GM18951 (cell line): ENCODE results near the gene TGFA.

ENCODE experiments used
- POLR2A ChIP-seq: IDR thresholded peaks from 4 replicates; pipeline ENCODE4 v1.6.1; 2011; ENCODE audit warnings: mild to moderate bottlenecking; ENCODE audit not compliant: insufficient read length, insufficient read depth; ENCODE audit errors: extremely low read depth
- in situ Hi-C: fragments of 300-500 bp; cut with MboI; formaldehyde crosslinking; loops from one replicate; pipeline ENCODE4 v1.12.0; 2022; ENCODE audit warnings: low sequenced_read_pairs, mixed read lengths, inconsistent platforms; ENCODE audit not compliant: unreplicated experiment

The TGFA gene

GRCh38 chr2:70527447-70528080 is 26.1 kb downstream of the TGFA start:
- no peak for TF ChIP-seq POLR2A
- in situ Hi-C loops = no loop called here

DNA sequence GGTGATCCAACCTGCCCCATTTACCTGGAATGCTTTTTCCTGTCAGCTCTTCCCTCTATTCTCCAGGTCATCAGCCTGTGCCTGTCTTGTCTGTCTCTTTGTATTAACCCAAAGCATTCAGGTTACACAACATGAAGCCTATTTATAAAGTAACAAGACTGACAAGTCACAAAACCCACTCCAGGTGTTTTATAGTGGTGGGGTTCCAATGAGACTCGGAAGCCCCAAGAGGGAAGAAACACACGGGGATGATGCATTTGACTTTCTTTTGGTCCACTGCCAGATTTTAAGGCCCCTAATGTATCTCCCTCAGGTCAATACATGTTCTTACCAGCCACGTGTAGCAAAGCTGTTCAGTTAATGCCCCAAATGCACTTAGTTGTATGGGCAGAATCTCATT is 27.5 kb downstream of the TGFA start:
- in situ Hi-C loops = no loop called here
- no peak for TF ChIP-seq POLR2A

DNA sequence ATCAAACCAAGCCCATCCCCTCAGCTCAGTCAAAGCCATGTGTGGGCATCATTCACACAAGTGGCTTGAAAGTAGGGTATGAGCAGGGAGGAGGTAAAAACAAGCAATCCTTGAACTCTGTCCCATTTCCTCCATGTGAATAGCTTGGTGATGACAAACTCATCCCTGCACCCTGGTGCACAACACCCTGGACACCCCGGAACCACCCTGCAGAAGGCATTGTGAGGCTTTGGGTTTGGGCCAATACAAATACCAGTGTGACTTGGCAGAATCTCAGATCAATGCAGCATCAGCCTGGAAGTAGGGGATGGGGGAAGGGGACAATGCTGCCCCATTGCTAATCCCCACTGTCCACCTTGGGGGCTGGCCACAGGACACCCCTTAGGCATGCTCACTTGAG is 28.6 kb downstream of the TGFA start:
- in situ Hi-C loops = no loop called here
- no peak for TF ChIP-seq POLR2A

DNA sequence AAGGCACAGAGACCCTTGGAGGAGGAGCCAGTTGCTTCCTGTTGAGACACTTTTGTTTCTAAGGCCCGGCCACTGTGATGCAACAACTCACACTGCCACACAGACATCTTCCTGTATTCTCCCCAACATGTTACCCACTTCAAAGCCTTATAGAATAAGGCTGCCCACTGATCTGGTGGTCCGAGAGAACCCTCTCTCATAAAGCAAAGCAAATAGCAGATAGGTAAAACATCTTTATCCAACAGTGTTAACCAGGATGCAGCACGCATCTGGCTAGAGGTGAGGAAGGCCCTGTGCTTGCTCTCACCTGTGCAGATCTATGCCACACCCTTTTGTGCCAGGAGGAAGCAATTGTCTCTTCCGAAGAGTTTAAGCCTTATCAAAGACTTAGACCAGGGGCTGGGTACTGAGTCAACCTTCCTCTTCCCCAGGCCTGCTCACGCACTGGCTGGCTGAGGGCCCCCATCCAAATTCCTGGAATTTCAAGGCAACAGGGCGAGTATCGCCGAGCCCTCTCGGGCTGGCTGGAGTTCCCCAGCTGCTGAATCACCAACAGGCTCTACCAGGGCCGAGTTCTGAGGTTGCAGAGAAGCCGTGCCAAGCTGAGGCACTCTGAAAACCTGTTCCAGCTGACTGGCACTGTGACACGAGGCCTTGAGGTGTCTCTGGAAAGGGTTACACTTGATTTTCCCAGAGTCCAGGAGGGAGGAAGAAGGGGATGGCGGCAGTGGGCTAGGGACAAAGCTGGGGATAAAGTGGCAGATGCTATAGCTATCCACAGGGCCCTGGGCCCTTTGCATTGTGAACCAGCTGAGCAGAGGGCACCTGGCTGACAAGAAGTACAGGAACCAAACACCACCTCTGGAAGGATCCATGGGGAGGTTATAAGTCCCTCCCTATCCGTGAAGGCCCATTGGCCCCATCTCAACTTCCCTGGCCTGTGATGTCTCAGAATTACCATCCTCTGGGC is 29.3 kb downstream of the TGFA start:
- no peak for TF ChIP-seq POLR2A
- in situ Hi-C loops = no loop called here

DNA sequence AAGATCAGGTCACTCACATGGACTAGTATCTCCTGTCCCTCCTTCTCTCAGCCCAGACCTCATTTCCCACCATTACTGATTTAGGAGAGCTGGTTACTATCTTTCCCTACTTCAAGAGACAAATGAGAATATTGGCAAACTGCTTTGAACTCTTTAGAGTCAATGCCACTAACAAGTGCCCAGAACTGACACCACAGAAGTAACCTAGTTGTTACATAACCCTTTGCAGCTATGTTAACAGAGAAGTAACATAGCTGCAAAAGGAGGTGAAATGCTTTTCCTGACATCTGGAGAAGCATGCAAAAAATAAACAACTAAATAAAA is 30.0 kb downstream of the TGFA start:
- in situ Hi-C loops = no loop called here
- TF ChIP-seq POLR2A = no peak

DNA sequence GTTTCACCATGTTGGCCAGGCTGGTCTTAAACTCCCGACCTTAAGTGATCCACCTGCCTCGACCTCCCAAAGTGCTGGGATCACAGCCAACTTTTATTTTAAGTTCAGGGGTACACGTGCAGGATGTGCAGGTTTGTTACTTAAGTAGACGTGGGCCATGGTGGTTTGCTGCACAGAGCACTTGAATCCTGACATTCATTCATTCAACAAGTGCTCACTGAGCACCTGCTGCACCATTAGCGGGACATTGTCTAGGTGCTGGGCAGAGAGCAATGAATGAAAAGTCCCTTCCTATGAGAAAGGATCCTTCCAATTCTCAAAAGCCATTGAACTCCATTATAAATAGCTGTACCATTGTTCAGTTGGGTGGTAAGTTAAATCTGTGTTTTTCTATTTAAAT is 31.0 kb downstream of the TGFA start:
- TF ChIP-seq POLR2A = no peak
- in situ Hi-C loops = no loop called here

GRCh38 chr2:70520825-70521224 is 32.8 kb downstream of the TGFA start:
- in situ Hi-C loops = no loop called here
- no peak for TF ChIP-seq POLR2A

- in situ Hi-C loops = no loop called here
- no peak for TF ChIP-seq POLR2A
Observed at GRCh38 chr2:70519453-70519852, 34.2 kb downstream of the TGFA start.

DNA sequence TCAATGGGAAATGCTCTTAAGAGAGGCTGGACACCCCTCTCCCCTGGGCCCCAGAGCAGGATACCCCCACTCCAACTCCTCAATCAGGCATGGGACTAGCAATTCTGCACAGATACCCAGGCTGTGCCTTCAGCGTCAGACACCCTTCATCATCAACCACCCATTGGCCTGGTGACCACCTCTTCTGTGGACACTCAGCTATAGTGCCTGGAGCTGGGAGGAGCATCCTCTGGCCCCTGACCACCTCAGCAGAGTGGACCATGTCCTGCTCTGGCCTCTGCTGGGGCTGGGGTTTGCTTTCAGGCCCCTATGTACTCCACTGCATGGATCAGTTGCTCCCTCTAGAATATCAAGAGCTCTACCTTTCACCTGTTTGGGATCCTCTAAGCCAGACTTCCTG is 35.1 kb downstream of the TGFA start:
- no peak for TF ChIP-seq POLR2A
- in situ Hi-C loops = no loop called here

DNA sequence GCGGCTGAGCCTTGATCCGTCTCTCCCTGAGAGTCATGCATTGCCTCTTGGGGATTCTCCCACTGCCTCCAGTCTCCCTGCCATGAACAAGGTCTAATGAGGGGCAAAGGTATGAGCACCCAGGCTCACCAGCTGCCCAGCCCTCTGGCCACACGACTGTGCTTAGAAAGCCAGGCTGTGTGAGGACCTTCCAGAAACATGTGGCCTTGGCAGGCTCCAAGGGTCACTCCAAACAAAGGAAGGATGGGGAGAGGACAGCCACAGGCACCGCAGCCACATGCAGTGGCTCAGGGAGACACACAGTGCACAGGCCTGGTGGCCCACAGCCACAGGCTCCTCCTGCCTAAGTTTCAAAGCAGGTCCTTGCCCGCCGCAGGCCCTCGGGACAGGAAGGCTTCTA is 35.8 kb downstream of the TGFA start:
- in situ Hi-C loops = no loop called here
- TF ChIP-seq POLR2A = no peak

DNA sequence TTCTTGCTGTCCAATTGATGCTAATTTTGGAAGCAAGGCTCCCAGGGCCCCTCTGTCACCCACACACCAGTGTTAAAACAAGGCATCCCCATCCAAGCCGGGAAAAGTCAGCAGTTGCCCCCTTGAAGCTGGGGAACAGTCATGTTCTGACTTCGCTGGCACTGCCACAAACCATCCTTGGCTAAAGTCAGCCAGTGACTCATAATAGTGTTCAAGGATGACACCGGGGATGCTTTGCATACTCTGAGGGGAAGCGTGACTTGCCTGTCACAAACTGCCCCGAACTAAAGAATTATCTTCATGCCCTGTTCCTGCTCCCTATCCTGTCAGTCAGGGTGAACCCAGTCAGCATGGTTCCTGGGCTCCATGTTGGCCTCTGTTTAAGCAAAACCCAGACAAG is 37.0 kb downstream of the TGFA start:
- in situ Hi-C loops = no loop called here
- TF ChIP-seq POLR2A = no peak

- in situ Hi-C loops = no loop called here
Observed at GRCh38 chr2:70515938-70516337, 37.7 kb downstream of the TGFA start.

GRCh38 chr2:70514612-70515055 is 39.0 kb downstream of the TGFA start:
- TF ChIP-seq POLR2A = no peak

More at GRCh38 chr2:70515938-70516337, 37.7 kb downstream of the TGFA start:
- no peak for TF ChIP-seq POLR2A

DNA sequence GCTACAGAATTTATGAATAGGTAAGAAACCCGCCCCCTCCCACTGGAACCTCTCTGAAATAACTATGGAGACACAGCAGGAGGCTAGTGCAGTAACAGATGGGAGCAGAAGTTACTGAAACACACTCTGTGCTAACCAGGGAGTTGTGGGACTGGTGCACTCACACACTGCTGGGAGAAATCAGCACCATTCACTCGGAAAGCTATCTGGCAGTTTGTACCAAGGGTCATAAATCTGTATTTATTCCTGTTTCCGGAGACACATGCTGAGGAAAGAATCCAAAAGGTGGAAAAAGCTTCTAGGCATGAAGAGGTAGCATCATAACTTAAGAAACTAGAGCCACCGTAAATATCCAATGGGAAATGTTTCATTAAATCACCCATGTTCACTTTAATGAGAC is 39.9 kb downstream of the TGFA start:
- in situ Hi-C loops = no loop called here
- TF ChIP-seq POLR2A = no peak

More at GRCh38 chr2:70514612-70515055, 39.0 kb downstream of the TGFA start:
- in situ Hi-C loops = no loop called here
